Lung (tissue), 12 donors: ENCODE data around the gene RAP1B. TPM values are rescaled to one million over a fixed set of nuclear protein-coding genes. Genes with fewer than 3 reads are reported as not detected.

ENCODE experiments used
- ATAC-seq: fragments of 200-7000 bp; cut with Tn5 transposase; one replicate; pipeline ENCODE4 v1.9.1; 2020; ENCODE audit warnings: moderate number of reproducible peaks; ENCODE audit not compliant: insufficient read depth, low FRiP score
- DNase-seq, 3 donors: peaks; one replicate each; pipeline ENCODE4 v3.0.0-alpha.2; 2013 to 2017
- H3K27ac ChIP-seq, 2 donors: one replicate each; pipeline ENCODE4 v1.5.1; 2013; ENCODE audit warnings: mild to moderate bottlenecking in 2 of 2, moderate library complexity in 2 of 2, control low read depth in 1 of 2, inconsistent platforms in 1 of 2, low read depth in 1 of 2, low read length in 1 of 2
- H3K27me3 ChIP-seq, 3 donors: one replicate each; pipeline ENCODE4 v1.5.1; 2013; ENCODE audit warnings: low read length in 2 of 3; ENCODE audit not compliant: control insufficient read depth in 3 of 3, insufficient read depth in 3 of 3
- H3K36me3 ChIP-seq, 4 donors: one replicate each; pipeline ENCODE4 v1.5.1; 2013; ENCODE audit warnings: low read length in 4 of 4, mild to moderate bottlenecking in 1 of 4, moderate library complexity in 1 of 4; ENCODE audit not compliant: control insufficient read depth in 4 of 4, insufficient read depth in 4 of 4
- H3K4me1 ChIP-seq, 5 donors: one replicate each; pipeline ENCODE4 v1.5.1; 2013; ENCODE audit warnings: low read length in 5 of 5, mild to moderate bottlenecking in 2 of 5, moderate library complexity in 1 of 5; ENCODE audit not compliant: control insufficient read depth in 5 of 5, insufficient read depth in 5 of 5
- H3K4me3 ChIP-seq: one replicate; pipeline ENCODE4 v1.5.1; 2013; ENCODE audit warnings: mild to moderate bottlenecking, control low read depth, moderate library complexity
- H3K9ac ChIP-seq, 2 donors: one replicate each; pipeline ENCODE4 v1.5.1; 2013; ENCODE audit warnings: low read length in 2 of 2, control low read depth in 1 of 2; ENCODE audit not compliant: insufficient read depth in 1 of 2
- H3K9me3 ChIP-seq, 4 donors: one replicate each; pipeline ENCODE4 v1.5.1; 2013; ENCODE audit warnings: low read length in 3 of 4, mild to moderate bottlenecking in 1 of 4, moderate library complexity in 1 of 4; ENCODE audit not compliant: control insufficient read depth in 4 of 4, insufficient read depth in 3 of 4
- WGBS, 2 donors: extraction: QIAGEN DNeasy Blood & Tissue Kit; methylation state at CpG; one replicate each; pipeline ENCODE4 v1.1.7; 2013; 5-methylcytosine and 5-hydroxymethylcytosine counted together
- polyA plus RNA-seq, 2 donors: library from polyadenylated mRNA; stranded (reverse); fragments of 200-250 nt; gene quantifications; one replicate each; pipeline ENCODE4 v1.2.1, GENCODE V29; 2013
- total RNA-seq, 2 donors: library from RNA; depleted of rRNA in 1 of 2; stranded (reverse); fragments of >200 nt in 1 of 2; gene quantifications; one replicate each; pipeline ENCODE4 v1.2.1, GENCODE V29; 2014 to 2021
- TF ChIP-seq, protein P1 (sequence below): IDR thresholded peaks from 2 replicates; pipeline ENCODE4 v1.5.1; 2012; ENCODE audit warnings: mild to moderate bottlenecking; ENCODE audit errors: control extremely low read depth, extremely low read depth
- donor health status: control.
- donor health status: control.
- donor health status: Bipolar disorder and iron deficiency.
- donor health status: healthy.
- donor health status: DM: yes; HTN: yes; CAD: no.

RAP1B gene
- total and polyA plus RNA-seq, 4 donors: 79.1 to 285 (median 172) TPM

DNA sequence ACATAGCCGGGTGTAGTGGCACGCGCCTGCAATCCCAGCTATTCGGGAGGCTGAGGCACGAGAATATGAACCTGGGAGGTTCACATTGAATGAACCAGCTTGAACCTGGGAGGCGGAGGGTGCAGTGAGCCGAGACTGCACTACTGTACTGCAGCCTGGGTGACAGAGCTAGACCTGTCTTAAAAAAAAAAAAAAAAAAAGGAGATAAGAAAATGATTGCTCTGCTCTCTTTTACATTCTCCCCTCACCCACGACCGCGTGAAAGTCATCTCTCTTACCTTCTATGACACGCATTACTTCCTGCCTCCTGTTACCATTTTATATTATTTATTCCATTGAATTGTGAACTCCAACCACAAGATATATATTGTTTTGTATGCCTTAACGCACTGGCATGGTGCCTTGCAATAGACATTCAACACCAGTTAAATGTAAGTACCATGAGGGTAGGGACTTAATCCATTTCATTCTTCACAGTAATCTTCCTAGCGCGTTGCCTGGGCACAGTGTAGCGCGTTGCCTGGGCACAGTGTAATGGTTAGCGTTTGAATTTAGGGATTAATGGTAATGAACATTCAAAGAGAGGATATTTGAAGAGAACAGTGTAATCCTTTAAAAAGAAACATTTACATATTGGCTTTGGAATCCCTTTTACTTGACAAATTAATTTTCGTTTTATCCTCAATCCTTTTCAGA lies 2.7 kb downstream of the RAP1B start:
- Histone ChIP-seq H3K4me3 (peak overlapping the region; percentile 6), H3K4me1 (peaks cover 0 to 46% (median 19%) of the 10 kb centered on the region in 5 donors), H3K36me3 (peaks cover 0 to 2% (median 0%) of the 10 kb centered on the region in 4 donors), H3K27ac (peak overlapping the region in 1 of 2 donors; percentile 46), H3K9ac (peak overlapping the region in 1 of 2 donors; percentile 19), H3K9me3 (no peaks in the 10 kb centered on the region), H3K27me3 (no peaks in the 10 kb centered on the region)
- WGBS, 2 donors: 71 to 79% methylated on average over 18 of the region's 18 CpGs
- no peak for DNase-seq
- ATAC-seq: no peak
- TF ChIP-seq, protein P1, sequence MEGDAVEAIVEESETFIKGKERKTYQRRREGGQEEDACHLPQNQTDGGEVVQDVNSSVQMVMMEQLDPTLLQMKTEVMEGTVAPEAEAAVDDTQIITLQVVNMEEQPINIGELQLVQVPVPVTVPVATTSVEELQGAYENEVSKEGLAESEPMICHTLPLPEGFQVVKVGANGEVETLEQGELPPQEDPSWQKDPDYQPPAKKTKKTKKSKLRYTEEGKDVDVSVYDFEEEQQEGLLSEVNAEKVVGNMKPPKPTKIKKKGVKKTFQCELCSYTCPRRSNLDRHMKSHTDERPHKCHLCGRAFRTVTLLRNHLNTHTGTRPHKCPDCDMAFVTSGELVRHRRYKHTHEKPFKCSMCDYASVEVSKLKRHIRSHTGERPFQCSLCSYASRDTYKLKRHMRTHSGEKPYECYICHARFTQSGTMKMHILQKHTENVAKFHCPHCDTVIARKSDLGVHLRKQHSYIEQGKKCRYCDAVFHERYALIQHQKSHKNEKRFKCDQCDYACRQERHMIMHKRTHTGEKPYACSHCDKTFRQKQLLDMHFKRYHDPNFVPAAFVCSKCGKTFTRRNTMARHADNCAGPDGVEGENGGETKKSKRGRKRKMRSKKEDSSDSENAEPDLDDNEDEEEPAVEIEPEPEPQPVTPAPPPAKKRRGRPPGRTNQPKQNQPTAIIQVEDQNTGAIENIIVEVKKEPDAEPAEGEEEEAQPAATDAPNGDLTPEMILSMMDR: no peak

DNA sequence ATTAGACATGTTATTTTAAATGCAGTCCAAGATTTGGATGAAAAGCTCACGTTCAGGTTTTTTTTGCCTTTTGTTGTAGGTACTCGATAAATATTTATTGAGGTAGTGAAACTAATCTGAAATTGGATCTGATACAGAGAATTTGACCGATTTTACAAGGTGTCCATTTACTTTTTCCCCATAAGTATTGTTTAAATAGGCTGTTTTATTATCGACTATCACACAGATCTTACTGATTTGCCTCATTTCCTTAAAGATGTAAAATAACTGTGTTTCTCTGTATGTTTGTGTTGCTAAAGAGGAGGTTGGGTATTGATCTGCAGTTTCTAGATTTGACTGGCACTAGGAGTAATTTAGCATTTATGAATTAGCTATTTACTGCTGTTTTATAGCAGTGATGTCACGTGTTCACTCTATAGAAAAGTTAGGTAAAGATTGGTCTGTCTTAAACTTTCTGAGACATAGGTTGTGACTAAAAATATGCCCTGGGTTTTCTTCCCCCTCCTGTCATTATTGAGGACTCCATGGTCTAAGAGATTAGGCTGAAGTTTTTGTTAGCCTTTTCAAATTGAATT lies 3.5 kb downstream of the RAP1B start:
- H3K4me1 ChIP-seq: peaks cover 0 to 55% (median 24%) of the 10 kb centered on the region in 5 donors
- peaks cover 0 to 2% (median 0%) of the 10 kb centered on the region in 4 donors for H3K36me3 ChIP-seq
- no peaks in the 10 kb centered on the region for H3K9me3 ChIP-seq
- H3K4me3 ChIP-seq: no peak overlapping the region
- ATAC-seq (no peak), DNase-seq (no peak)
- H3K27ac ChIP-seq: no peak overlapping the region
- H3K27me3 ChIP-seq: no peaks in the 10 kb centered on the region
- TF ChIP-seq, protein P1: no peak
- 43 to 61% methylated on average over 5 of the region's 5 CpGs for WGBS, 2 donors
- no peak overlapping the region for H3K9ac ChIP-seq

DNA sequence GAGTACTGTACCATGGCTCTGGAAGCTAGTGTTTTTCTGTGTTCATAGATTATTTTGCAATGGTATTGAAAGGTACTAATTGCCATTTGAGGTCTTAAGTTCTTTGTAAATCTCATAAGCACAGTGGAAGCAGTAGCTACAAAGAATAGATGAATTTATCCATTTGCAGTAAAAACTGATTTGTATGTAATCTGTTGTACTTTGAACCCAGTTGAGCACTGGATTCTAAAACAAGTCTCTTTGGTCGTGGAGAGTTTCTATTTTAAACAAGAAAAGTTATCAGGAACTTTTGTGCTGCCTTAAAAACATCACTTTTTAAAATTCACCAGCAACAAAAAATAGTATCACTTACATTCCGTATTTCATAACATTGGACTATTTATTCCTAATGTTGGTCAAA lies 4.1 kb downstream of the RAP1B start:
- TF ChIP-seq, protein P1: no peak
- ATAC-seq (no peak), DNase-seq (no peak)
- Histone ChIP-seq H3K9ac (no peak overlapping the region), H3K4me3 (no peak overlapping the region), H3K36me3 (peaks cover 0 to 2% (median 0%) of the 10 kb centered on the region in 4 donors), H3K27me3 (no peaks in the 10 kb centered on the region), H3K4me1 (peaks cover 0 to 60% (median 28%) of the 10 kb centered on the region in 5 donors), H3K27ac (no peak overlapping the region), H3K9me3 (no peaks in the 10 kb centered on the region)
- WGBS, 2 donors: 38% methylated on average over 2 of the region's 2 CpGs
